Keratinocyte (primary cell): ENCODE measurements around the gene MVP.

Experiments
- EZH2 ChIP-seq: IDR thresholded peaks from one replicate; pipeline ENCODE4 v1.6.1; 2012; ENCODE audit warnings: inconsistent platforms, mild to moderate bottlenecking, low read length, moderate library complexity
- TF ChIP-seq, protein P1 (sequence below), 3 experiments: IDR thresholded peaks in 1 of 3; conservative IDR thresholded peaks in 1 of 3; optimal IDR thresholded peaks in 1 of 3; 2 replicates in 2 of 3; 3 replicates in 1 of 3; pipeline versions ENCODE3 to v1.5.1; 2011; ENCODE audit warnings: low read length in 3 of 3, mild to moderate bottlenecking in 3 of 3, moderate library complexity in 2 of 3, control low read depth in 1 of 3, inconsistent platforms in 1 of 3; ENCODE audit not compliant: insufficient read depth in 2 of 3; ENCODE audit errors: extremely low read depth in 1 of 3

- TF ChIP-seq, protein P1, sequence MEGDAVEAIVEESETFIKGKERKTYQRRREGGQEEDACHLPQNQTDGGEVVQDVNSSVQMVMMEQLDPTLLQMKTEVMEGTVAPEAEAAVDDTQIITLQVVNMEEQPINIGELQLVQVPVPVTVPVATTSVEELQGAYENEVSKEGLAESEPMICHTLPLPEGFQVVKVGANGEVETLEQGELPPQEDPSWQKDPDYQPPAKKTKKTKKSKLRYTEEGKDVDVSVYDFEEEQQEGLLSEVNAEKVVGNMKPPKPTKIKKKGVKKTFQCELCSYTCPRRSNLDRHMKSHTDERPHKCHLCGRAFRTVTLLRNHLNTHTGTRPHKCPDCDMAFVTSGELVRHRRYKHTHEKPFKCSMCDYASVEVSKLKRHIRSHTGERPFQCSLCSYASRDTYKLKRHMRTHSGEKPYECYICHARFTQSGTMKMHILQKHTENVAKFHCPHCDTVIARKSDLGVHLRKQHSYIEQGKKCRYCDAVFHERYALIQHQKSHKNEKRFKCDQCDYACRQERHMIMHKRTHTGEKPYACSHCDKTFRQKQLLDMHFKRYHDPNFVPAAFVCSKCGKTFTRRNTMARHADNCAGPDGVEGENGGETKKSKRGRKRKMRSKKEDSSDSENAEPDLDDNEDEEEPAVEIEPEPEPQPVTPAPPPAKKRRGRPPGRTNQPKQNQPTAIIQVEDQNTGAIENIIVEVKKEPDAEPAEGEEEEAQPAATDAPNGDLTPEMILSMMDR (optimal IDR thresholded peaks at IDR 0.05 in 1 of 3, IDR thresholded peaks at IDR 0.05 in 1 of 3, conservative IDR thresholded peaks at IDR 0.05 in 1 of 3; ENCODE audit: extremely low read depth in 1 of 3, insufficient read depth in 2 of 3, low read length in 3 of 3): no peak
- no peak for TF ChIP-seq EZH2
These were observed 22.6 kb downstream of the MVP start for GRCh38 chr16:29842732-29843346.
